BE2C (cell line): ENCODE results near the gene IMP4.

ENCODE experiments used
- DNase-seq: peaks from one replicate; pipeline ENCODE4 v3.0.0-alpha.2; 2020
- H3K27me3 ChIP-seq: fragments of 250-450 bp; sonication (Bioruptor Pico); 2 replicates; pipeline ENCODE4 v1.5.1; 2020; ENCODE audit warnings: mild to moderate bottlenecking
- H3K36me3 ChIP-seq: fragments of 250-450 bp; sonication (Bioruptor Pico); 2 replicates; pipeline ENCODE4 v1.5.1; 2020; ENCODE audit warnings: mild to moderate bottlenecking
- H3K4me1 ChIP-seq: fragments of 250-450 bp; sonication (Bioruptor Pico); 2 replicates; pipeline ENCODE4 v1.5.1; 2020
- H3K4me3 ChIP-seq: 2 replicates; pipeline ENCODE4 v1.5.1; 2011; ENCODE audit warnings: low read depth, low read length
- H3K9me3 ChIP-seq: fragments of 250-450 bp; sonication (Bioruptor Pico); 2 replicates; pipeline ENCODE4 v1.5.1; 2020
- TF ChIP-seq, protein P1 (sequence below): IDR thresholded peaks from 2 replicates; pipeline ENCODE4 v1.5.1; 2012; ENCODE audit warnings: mild to moderate bottlenecking, low read depth, low read length

IMP4 gene

DNA sequence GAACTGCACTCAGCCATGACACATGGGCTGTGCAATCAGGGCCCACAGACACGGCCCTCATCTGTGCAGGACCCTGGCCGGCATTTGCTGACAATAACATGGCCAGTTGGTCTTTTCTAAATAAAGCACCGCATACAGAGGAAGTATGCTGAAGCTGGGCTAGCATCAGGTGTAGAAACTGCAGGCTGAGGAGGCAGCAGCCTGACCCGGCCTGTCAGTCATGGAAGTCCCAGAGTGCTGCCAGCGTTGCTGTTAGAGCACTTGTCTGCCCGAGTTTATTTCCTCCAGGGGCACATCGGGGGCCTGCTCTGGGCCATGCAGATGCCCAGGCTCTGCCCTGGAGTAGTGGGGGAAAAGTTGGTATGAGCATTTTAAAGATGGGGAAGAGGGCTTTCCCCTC, 9.0 kb downstream of the IMP4 start:
- H3K36me3 ChIP-seq: peaks cover 7% of the 10 kb centered on the region
- H3K4me1 ChIP-seq: no peaks in the 10 kb centered on the region
- DNase-seq: no peak
- no peaks in the 10 kb centered on the region for H3K27me3 ChIP-seq
- H3K9me3 ChIP-seq: no peaks in the 10 kb centered on the region
- TF ChIP-seq, protein P1, sequence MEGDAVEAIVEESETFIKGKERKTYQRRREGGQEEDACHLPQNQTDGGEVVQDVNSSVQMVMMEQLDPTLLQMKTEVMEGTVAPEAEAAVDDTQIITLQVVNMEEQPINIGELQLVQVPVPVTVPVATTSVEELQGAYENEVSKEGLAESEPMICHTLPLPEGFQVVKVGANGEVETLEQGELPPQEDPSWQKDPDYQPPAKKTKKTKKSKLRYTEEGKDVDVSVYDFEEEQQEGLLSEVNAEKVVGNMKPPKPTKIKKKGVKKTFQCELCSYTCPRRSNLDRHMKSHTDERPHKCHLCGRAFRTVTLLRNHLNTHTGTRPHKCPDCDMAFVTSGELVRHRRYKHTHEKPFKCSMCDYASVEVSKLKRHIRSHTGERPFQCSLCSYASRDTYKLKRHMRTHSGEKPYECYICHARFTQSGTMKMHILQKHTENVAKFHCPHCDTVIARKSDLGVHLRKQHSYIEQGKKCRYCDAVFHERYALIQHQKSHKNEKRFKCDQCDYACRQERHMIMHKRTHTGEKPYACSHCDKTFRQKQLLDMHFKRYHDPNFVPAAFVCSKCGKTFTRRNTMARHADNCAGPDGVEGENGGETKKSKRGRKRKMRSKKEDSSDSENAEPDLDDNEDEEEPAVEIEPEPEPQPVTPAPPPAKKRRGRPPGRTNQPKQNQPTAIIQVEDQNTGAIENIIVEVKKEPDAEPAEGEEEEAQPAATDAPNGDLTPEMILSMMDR: no peak
- no peak overlapping the region for H3K4me3 ChIP-seq

DNA sequence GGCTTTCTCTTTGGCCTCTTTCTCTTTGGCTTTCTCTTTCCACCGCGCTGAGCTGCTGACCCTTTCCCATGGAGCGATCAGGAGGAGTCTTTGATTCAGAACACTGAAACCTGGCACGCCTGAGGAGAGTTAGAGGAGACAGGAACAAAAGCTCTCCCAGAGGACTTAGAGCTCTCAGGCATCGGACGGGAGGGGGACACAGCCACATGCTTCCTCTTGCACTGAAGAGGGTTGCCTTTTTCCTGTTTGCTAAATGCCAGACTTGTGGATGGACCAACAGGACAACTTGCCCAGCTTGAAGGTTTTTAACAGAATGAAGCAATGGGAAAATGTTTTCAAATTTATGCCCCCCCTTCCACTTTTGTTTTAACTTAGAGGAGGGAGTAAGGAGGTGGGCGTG, 9.5 kb downstream of the IMP4 start:
- Histone ChIP-seq H3K4me3 (no peak overlapping the region), H3K27me3 (no peaks in the 10 kb centered on the region), H3K9me3 (no peaks in the 10 kb centered on the region), H3K36me3 (peaks cover 3% of the 10 kb centered on the region), H3K4me1 (no peaks in the 10 kb centered on the region)
- TF ChIP-seq, protein P1: no peak
- no peak for DNase-seq

DNA sequence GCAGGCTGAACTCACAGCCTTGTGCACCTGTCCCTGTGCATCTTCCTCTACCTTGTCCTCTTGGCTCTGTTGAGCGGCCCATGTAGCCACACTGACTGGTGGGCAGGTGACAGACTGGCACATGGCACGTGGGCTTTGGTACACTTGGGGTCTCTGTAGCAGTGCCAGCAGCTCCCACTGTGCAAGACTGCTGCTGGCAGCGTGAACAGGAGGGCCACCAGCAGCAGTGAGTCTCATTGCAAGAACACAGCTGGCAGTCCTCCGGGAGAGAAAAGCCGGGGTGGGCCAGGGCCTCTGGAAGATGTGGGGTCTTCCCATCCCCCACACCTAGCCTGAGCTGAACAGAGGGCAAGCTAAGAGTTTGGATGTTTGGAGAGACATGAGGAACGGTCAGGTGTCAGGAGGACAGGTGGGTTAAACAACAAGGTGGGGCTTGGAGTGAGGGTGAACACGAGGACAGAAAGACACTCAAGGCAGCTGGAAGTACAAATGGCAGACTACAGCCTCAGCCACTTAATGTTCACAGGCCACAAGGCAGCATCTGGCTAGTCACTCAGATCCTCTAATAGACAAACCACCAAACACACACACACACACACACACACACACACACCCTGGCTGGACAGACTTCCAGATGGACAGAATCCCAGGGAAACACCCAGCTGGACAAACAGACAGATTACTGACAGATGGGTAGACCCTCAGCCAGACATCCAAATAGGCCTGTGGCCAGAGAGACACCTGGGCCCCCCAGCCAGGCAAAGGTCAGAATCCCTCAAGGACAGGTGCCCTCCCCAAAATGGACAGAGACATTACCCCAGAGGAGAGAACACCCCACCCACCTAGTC, 10.8 kb downstream of the IMP4 start:
- TF ChIP-seq, protein P1: no peak
- Histone ChIP-seq H3K9me3 (no peaks in the 10 kb centered on the region), H3K4me1 (no peaks in the 10 kb centered on the region), H3K4me3 (no peak overlapping the region), H3K36me3 (no peaks in the 10 kb centered on the region), H3K27me3 (no peaks in the 10 kb centered on the region)
- DNase-seq: no peak

DNA sequence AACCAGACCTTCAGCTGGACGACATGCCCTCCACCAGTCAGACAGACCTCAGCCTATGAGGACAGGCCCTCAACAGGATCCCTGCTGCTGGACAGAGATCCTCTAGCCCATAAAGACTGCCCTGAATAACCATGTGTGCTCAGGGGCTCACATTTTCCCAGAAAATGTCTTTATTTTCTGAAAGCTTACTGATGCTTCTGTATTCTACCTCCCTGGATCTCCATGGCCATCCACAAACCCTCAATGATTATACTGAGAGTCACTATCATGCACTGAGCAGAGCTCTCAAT, 11.4 kb downstream of the IMP4 start:
- H3K9me3 ChIP-seq: no peaks in the 10 kb centered on the region
- no peak for DNase-seq
- no peaks in the 10 kb centered on the region for H3K27me3 ChIP-seq
- H3K36me3 ChIP-seq: no peaks in the 10 kb centered on the region
- H3K4me3 ChIP-seq: no peak overlapping the region
- TF ChIP-seq, protein P1: no peak
- no peaks in the 10 kb centered on the region for H3K4me1 ChIP-seq

DNA sequence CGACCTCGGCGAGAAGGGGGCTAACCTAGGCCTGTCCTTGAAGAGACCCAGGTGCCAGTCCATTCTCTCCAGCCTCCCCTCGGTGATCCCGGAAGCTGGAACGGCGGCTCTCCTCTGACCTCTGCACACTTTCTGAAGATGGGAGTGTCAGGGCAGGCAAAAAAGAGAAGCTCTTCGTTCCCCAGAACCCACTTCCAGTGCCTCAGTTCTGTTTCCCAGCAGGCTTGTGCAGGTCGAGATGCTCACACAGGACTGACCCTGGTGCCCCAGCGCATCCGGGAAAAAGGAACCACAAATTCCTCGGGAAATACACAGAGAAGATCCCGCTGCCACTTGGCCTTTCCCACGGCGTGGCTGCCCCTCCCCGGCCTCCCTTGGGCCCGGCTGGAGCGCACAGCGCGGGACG, 12.5 kb downstream of the IMP4 start:
- no peak for DNase-seq
- TF ChIP-seq, protein P1: no peak
- peak overlapping the region; percentile 52 for H3K4me3 ChIP-seq
- no peaks in the 10 kb centered on the region for H3K4me1 ChIP-seq
- H3K36me3 ChIP-seq: no peaks in the 10 kb centered on the region
- H3K27me3 ChIP-seq: no peaks in the 10 kb centered on the region
- H3K9me3 ChIP-seq: no peaks in the 10 kb centered on the region

DNA sequence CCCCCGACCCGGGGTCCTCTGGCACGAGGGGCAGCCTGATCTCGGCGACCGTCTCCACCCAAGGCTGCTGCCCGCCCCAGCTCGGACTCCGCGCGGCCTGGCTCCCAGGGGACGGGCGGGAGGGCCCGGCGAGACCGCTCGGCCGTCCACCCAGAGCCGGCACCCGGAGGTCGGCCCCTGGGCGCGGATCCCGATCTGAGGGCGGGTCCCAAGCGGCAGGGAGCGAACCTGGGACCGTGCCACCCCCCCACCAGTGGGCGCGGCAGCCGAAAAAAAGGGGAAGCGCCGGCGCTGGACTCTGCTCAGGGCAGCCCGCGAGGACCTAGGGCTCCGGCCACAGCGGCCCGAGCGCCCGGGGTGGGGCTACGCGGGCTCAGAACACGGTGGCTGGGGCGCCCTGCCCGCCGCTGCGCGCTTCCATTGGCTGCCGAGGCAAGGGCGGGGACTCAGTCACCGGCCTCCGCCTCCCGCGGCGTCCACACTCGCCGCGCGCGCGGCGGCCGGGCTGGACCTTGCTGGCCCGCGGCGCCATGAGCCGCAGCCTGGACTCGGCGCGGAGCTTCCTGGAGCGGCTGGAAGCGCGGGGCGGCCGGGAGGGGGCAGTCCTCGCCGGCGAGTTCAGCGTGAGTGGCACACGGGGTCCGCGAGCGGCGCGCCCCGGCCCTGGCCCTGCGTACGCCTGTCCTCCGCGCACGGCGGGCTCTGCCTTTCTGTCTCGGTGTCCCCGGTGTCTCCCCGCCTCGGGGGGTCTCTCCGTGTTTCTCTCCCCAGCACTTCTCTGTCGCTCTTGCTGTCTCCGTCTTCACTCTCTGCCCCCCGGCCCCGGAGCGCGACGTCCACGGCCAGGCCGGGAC, 13.1 kb downstream of the IMP4 start, which contains the start of gene PTPN18:
Gene PTPN18, plus strand, starts transcription at position 479 of the 854 bp plus-strand sequence. Its CDS starts 52 bp downstream, at position 531.
- no peaks in the 10 kb centered on the region for H3K27me3 ChIP-seq
- DNase-seq: peak; percentile 78
- TF ChIP-seq, protein P1: peak; percentile 27; the same call in 1 of the 2 replicates
- no peaks in the 10 kb centered on the region for H3K36me3 ChIP-seq
- H3K4me1 ChIP-seq: no peaks in the 10 kb centered on the region
- H3K9me3 ChIP-seq: no peaks in the 10 kb centered on the region
- peak within 1 kb of the TSS; percentile 59 for H3K4me3 ChIP-seq
